NCI-H2196 treated with DMSO at 0.1 percent for 48 hours (cell line): ENCODE data around the gene RAD21L1.
"Not testable (repeated sequence)": the region's sequence is repeated elsewhere in the genome, so short reads cannot be mapped to it uniquely, and the experiment has no call there.

Experiments
- DNase-seq: peaks from one replicate; lab custom pipeline; 2025; ENCODE audit not compliant: unreplicated experiment; lab: John Stamatoyannopoulos, UW

The RAD21L1 gene

DNA sequence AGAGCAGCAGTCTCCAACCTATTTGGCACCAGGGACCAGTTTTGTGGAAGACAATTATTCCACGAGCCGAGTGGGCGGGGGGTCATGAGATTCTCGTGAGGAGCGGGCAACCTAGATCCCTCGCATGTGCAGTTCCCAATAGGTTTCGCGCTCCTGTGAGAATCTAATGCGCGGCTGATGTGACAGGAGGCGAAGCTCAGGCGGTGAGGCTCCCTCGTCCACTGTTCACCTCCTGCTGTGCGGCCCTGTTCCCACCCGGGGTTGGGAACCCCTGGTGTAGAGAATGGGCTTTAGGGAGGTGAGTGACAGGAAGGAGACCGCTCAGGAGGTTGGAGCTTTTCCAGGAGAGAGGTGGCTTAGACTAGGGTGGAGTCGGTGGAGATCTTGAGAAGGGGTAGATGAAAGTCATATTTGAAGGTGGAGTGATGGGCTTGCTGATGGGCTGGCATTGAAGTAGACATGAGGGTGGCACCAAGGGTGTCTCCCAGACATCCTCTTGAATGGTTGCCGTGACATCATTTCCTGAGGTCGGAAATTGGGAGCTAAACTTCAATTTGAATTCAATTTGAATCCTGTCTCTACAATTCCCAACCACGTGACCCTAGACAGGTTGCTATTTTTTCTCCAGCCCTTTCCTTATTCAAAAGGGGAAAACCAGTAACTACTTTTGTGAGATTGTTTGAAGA is 1.5 kb upstream of the RAD21L1 start:
- DNase-seq: no peak

DNA sequence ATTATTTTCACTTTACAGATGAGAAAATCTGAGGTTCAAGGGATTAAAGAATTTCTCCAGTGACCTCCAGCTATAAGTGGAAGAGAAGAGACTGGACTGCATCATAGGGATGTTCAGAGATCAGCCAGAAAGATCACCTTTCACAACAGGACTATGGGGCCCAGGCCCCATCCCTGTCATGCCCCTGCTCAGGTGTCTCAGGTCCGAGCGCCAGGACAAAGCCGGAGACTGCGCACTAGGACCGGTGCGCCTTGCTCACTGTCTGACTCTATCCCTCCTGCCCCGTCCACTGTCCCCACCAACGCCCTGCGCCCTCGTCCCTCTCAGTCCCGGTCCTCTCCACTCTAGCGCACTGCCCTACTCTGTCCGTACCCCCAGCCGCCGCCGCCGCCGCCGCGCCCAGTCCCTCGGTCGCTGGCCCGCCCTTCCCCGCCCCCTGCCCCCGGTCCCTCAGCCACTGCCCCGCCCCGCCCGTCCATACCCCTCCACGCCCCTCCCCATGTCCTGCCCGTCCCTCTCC is 521 bp upstream of the RAD21L1 start:
- DNase-seq: peak; percentile 63

DNA sequence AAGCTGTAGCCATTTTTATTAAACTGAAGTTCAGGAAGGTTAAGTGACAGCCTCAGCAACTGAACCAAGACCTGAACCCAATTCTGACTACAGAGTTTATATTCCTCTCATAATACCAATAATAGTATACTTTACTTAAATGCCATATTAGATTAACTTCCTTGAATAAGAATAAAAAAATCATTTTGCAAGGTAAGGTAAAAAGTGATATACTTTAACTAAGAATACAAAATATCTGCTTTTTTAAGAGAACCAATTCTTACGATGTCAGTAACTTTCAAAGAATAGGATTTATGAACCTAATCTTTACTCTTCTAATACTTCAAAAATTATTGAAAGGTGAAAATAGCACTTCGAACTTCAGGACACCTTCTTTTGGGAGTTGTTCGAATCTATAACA is 3.7 kb downstream of the RAD21L1 start:
- no peak for DNase-seq

DNA sequence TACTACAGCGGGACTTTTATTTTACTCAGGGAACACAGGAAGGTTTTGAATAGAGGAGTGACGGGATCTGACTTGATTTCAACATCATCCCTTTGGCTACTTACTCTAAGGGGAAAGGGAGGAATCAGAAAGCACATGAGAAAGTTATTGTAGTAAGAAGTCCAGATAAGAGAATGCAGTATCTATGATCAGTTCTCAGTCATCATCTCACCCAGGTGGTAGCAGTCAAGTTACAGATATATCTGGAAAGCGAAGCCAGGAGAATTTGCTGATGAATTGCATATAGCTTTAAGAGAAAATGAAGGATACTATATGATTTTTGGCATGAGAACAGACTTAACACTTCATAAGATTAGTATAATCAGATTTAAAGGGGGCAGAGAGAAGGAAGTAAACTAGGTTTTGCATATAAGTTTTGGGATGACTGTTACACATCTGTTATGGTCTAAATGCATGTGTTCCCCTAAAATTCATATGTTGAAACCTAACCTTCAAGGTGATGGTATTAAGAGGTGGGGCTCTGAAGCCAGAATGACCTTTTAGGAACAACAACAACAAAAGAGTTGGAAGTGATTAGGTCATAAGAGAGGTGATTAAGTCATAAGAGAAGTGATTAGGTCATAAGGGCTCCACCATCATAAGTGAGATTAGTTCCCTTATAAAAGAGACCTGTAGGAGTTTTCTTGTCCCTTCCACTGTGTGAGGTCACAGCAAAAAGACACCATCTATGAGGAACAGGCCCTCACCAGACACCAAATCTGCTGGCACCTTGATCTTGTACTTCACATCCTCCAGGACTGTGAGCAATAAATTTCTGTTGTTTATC is 6.7 kb downstream of the RAD21L1 start:
- DNase-seq: no peak

DNA sequence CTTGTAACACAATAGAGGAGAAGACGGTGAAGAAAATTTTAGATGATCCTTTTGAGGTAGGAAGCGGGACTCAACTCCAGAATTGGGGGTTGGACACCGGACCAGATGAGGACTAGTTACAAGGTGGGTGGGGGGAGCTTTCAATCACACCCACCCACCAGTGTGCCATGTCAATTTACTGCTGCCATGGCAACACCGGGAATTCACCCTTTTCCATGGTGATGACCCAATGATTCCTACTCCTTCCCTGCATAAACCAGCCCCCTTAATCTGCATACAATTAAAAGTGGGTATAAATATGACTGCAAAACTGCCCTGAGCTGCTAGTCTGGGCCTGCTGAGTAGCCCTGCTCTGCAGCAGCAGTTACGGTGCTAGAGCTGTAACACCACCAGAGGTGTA is 14.7 kb downstream of the RAD21L1 start:
- no peak for DNase-seq

DNA sequence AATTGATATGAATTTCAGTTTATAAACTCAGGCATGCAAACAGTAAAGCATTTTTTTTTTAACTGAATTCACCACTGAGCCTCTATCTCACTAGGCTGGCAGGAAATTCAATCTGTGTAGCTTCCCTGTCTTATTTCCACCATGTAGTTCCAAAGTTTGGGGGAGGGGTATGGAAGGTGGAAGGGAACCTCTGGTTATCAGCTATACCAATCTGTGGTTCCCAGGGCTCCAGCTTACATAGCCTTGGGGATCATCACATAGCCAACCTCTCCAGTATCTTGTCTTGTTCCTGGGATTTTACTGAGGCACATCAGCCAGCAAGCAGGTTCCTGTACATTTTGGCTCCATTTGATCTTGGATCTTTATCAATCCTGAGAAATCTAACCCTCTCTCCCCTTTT is 15.6 kb downstream of the RAD21L1 start:
- no peak for DNase-seq

DNA sequence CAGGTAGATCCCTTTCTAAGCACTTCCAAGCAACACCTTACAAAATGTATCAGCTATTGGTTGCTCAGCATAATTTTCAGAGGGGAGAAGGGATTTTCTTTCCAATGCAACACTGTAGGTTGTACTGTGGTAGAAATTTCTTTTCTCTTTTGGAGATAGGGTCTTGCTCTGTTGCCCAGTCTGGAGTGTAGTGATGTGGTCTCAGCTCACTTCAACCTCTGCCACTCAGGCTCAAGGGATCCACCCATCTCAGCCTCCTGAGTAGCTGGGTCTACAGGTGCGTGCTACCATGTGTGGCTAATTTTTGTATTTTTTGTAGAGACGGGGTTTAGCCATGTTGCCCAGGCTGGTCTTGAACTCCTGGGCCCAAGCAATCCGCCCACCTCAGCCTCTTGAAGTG is 16.3 kb downstream of the RAD21L1 start:
- DNase-seq: no peak

DNA sequence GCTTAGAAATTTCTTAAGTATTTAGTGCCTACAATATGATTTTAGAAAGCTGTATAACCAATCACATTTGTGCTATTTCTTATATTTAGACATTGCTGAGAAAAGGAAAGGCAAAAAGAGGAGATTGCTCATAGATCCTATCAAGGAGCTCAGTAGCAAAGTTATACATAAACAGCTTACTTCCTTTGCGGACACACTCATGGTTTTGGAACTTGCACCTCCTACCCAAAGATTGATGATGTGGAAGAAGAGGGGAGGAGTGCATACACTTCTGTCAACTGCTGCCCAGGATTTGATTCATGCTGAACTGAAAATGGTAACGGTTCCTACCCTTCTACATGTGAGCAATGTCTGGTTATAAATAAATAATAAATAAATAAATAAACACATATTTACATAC is 16.7 kb downstream of the RAD21L1 start:
- no peak for DNase-seq

DNA sequence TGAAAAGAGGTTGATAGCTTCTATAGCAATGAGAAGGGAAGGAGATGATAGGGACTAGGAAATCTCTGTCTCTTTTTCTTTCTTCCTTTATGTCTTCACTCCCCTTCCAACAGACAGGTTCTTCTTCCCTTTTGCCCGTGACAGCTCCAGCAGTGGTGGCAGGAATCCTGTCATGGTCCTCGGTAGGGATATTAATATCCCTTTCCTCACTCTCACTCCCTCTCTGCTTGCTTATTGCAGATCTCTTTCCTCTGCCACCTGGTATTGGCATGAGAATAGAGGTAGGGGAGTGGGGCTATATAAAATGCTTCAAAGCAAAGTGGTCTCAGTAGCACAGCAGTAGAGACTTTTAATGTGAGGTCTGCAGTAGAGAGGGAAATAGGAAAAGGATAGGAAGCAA is 19.7 kb downstream of the RAD21L1 start:
- DNase-seq: no peak

DNA sequence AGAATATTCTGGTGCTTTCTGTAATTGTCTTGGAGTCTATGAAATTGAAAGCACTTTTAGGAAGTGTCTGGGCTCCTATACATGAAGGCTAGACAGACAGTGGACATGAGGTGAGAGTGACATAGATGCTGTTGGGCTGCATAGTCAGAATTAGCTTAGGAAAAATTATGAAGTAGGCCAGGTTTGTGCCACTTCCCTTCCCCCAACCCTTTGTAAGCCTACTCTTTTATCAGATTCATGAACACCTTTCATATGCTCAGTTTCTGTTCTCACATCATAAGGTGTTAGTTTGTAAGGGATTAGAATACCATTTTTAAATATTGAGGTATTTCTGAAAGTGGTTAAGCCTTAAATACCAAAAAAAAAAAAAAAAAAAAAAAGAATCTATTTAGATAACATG is 21.8 kb downstream of the RAD21L1 start:
- no peak for DNase-seq

DNA sequence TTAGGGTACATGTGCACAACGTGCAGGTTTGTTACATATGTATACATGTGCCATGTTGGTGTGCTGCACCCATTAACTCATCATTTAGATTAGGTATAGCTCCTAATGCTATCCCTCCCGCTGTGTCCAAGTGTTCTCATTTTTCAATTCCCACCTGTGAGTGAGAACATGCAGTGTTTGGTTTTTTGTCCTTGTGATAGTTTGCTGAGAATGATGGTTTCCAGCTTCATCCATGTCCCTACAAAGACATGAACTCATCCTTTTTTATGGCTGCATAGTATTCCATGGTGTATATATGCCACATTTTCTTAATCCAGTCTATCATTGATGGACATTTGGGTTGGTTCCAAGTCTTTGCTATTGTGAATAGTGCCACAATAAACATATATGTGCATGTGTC is 24.4 kb downstream of the RAD21L1 start:
- not testable (repeated sequence) for DNase-seq

DNA sequence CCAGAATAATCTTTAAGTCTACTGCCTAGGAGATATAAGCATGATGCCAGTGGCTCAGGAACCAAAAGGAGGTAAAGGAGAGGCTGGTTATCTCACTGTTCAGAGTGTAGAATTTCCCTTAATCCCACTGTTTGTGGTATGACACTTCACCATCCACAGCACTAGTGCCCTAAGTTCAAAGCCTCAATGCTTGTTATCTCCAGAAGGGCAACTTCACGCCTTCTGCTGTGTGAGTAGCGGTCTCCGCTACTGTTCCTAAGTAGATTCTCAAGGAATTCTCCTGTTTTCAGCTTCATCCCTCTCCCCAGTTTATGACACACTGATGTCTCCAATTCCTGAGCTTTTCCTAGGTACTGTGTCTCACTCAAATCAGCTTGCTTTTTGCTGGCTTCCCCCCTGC is 26.6 kb downstream of the RAD21L1 start:
- DNase-seq: no peak

DNA sequence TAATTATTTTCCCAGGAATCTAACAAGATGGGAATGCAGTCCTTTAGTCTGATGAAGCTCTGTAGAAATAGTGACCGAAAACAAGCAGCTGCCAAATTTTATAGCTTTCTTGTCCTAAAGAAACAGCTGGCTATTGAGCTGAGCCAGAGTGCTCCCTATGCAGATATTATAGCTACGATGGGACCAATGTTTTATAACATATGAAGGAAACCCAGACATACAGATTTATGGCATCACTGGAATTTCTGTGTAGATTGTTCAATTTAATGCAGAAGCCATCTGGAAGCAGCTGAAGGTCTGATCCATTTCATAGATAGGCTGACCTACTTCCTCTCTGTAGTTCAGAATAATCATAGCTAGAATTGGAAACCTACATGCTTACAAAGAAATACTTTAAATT is 28.4 kb downstream of the RAD21L1 start:
- no peak for DNase-seq

DNA sequence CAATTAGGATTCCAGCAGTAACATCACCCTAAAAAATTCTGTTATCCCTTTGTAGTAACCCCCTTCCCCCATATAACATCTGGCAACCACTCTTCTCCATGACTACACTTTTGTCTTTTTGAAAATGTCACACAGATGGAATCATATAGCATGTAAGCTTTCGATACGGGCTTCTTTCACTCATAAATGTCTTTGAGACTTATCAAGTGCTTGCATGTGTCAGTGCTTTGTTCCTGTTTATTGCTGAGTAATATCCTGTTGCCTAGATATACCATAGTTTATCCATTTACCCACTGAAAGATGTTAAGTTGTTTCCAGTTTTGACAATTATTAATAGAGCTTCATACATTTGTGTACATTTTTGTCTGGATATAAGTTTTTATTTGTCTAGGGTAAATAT is 29.8 kb downstream of the RAD21L1 start:
- DNase-seq: no peak

DNA sequence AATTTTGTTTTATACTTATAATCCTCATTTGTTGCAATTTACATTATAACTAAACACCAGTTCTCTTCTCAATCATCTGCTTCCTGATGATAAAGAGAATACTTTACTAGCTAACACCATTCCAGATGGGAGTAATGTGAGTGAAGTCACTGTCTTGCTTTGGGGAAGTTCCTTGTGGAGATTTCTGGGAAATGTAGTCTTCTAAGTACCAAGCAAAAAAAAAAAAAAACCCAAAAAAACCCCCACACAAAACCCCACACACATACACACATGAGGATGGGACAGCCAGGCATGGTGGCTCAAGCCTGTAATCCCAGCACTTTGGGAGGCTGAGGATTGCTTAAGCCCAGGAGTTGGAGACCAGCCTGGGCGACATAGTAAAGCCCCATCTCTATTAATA is 38.0 kb downstream of the RAD21L1 start:
- DNase-seq: no peak

DNA sequence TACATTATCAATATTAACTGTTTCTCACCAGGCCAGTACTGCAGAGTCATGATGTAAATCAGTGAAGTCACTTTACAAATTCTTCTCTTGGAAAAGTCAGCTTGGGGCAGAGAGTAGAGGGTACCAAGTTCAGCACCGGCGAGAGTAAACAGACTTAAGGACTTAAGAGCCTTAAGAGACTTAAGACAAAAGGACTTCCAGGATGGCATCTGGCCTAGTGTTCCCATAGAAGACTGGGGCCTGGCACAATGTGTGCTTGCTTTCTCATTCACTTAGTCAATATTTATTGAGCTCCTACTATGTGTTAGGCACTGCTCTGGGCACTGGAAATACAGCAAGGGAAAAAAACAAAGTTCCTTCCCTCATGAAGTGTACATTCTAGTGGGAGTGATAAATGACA is 38.9 kb downstream of the RAD21L1 start:
- no peak for DNase-seq

DNA sequence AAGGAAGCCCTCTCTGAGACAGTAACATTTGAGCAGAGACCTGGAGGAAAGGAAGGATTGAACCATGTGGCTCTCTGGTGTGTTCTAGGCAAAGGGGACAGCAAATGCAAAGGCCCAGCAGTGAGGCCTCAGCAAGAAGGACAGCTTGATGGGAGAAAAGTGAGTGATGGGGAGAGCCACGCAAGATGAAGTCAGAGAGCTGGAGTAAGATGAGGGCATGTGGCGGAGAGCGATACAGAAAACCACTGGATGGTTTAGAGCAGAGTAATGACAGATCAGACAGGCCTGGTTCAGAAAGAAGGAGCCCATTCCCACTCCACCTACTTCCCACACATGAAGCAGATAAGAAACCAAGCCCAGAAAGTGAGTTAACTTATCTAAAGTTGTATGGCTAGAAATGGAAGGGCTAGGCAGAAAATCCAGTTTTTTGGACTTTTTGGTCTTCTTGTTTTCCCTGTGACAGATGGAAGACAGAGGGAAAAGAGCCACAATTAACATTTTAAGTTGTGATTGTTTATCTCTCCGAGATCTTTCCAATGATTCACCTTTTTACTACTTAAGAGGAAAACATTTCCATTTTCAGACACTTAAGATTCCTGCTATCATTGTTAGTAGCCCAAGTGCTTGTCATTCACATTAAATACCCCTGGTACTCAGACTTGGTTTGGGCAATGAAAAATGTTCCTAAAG is 39.5 kb downstream of the RAD21L1 start:
- DNase-seq: no peak

DNA sequence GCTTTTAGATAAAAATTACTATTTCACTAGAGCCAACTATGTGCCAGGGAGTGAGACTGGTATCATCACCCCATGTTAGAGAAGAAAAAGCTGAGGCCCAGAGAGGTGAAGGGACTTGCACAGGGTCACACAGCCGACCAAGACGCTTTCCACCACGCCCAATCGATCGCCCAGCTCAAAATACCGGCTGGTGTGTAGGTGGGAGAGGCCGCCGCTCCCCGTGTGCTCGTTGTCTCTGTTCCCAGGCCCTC is 40.0 kb downstream of the RAD21L1 start:
- no peak for DNase-seq

DNA sequence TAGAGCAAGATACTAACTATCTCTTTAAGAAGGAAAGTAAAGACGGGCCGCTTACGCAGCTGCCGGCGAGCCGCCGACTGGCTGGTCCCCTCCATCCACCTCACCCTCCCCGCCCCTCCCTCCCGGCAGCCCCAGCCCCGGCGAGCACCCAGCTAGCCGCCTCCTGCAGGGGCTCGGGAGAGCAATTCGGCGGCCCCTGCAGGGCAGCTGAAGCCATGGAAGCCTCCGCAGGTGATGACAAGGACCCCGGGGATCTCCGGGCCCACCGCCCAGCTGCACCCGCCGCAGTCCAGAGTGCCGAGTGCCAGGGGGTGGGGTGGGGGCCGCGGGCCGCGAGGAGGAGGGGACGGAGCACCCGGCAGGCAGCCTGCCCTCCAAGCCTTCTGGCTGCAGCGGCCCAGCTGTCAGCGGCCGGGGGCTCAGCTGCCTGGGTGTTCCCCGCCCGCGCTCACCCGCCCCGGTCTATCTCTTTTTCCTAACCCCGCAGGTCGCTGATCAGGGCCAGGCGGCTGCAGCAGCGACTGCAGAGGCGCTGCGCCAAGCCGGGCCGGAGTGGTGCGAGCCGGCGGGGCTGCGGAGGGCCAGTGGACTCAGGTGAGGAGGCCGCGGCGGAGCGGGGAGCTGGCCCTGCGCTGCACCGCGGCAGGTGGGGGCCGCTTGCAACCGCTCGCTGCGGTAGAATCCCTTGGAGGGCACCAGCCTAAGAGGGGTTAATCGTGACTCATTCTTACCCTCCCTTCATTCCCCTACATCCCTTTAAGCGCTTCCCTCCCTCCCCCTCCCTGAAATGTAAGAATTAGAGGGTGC is 40.5 kb downstream of the RAD21L1 start, which contains the start of gene SNPH:
Gene SNPH, plus strand, starts transcription at position 128 of the 807 bp plus-strand sequence. CDS start 29,946 bp downstream, outside the sequence.
- peak; percentile 24 for DNase-seq

DNA sequence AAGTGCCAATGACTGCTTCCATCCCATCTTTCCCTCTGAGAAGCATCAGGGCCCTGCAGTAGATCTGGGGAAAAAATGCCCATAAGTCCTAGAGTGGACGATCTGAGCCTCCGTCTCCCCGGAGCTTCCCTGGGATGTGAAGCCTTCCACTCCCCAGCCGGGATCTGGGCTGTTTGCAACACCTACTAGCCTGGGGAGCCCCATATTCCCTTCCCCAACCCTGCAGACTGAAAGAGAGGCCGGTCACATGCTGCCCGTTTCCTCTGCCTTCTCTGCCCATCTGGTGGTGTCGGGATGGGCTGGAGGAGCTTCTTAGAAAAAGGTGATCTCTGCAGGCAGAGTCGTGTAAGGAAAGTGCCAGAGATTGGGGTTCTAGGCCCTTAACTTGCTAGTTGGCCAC is 41.3 kb downstream of the RAD21L1 start:
- DNase-seq: no peak

DNA sequence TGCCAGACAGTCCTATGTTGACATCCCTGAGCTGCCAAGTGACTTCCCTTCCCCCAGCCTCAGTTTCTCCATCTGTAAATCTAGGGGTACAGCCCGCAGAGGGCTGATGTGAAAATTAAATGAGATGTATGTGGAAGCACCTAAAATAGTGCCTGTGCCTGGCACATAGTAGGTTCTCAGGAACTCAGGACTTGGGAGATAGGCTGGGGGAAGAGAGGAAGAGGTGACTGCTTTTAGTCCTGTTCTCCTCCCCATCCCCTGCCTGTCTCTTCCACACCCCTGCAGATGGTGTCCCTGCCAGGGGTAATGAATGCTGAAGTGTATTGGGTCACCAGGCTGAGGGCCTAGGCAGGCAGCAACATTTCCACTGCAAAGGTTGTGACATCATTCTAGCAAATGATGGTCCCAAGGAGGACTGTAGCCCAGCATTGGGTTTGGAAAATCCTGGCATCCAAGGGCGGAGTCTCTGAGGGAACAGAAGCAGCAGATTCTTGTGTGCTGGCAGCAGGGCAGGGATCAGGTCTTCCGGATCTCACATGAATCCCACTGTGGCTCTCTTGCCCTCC is 42.0 kb downstream of the RAD21L1 start:
- DNase-seq: no peak
